IMR-90 (cell line): ENCODE results near the gene PAK5. TPM values are rescaled to one million over a fixed set of nuclear protein-coding genes. Genes with fewer than 3 reads are reported as not detected.

Experiments used
- ATAC-seq: fragments of 200-7000 bp; cut with Tn5 transposase; 2 replicates; pipeline ENCODE4 v1.9.1; 2020; ENCODE audit warnings: low read depth, mild to moderate bottlenecking, moderate library complexity
- BruUV-seq: library from RNA; stranded (reverse); fragments of 400-500 nt; replicated peaks from 2 replicates; lab custom pipeline; 2021; lab: Mats Ljungman, UMichigan
- CTCF ChIA-PET: fragments of 300-600 bp; formaldehyde crosslinking; extraction: SDS; loops from one replicate; lab custom pipeline; 2021; ENCODE audit warnings: antibody characterized with exemption; lab: Yijun Ruan, JAX
- POLR2A ChIA-PET: fragments of 300-600 bp; sonication (Branson Sonifier 250); formaldehyde crosslinking; loops from one replicate; lab custom pipeline; 2022; ENCODE audit warnings: antibody characterized with exemption; ENCODE audit not compliant: unreplicated experiment; lab: Charles Lee
- DNase-seq: peaks from one replicate; pipeline ENCODE4 v3.0.0; 2013
- H2AFZ ChIP-seq: replicated peaks from 2 replicates; pipeline ENCODE3; 2013; ENCODE audit warnings: low read length, mild to moderate bottlenecking; ENCODE audit not compliant: poor library complexity
- H2AK5ac ChIP-seq: 2 replicates; pipeline ENCODE4 v1.6.1; 2013; ENCODE audit warnings: low read depth, low read length, inconsistent platforms
- H2AK9ac ChIP-seq: replicated peaks from 2 replicates; pipeline ENCODE3; 2013; ENCODE audit warnings: mild to moderate bottlenecking, low read depth, low read length, moderate library complexity; ENCODE audit not compliant: poor library complexity
- H2BK120ac ChIP-seq: 2 replicates; pipeline ENCODE4 v1.6.1; 2013; ENCODE audit warnings: low read depth, low read length, inconsistent platforms
- H2BK15ac ChIP-seq: 3 replicates; pipeline ENCODE4 v1.6.1; 2013; ENCODE audit warnings: low read depth, low read length, inconsistent platforms
- H2BK20ac ChIP-seq: 2 replicates; pipeline ENCODE4 v1.6.1; 2013; ENCODE audit warnings: low read depth, mild to moderate bottlenecking, inconsistent platforms, low read length, moderate library complexity
- H2BK5ac ChIP-seq: 2 replicates; pipeline ENCODE4 v1.6.1; 2013; ENCODE audit warnings: mild to moderate bottlenecking, low read depth, low read length, inconsistent platforms; ENCODE audit not compliant: poor library complexity, severe bottlenecking
- H3K14ac ChIP-seq: replicated peaks from 2 replicates; pipeline ENCODE4 v1.6.1; 2013; ENCODE audit warnings: low read depth, low read length, inconsistent platforms
- H3K18ac ChIP-seq: 2 replicates; pipeline ENCODE4 v1.6.1; 2013; ENCODE audit warnings: low read depth, low read length, control low read depth
- H3K23ac ChIP-seq: 2 replicates; pipeline ENCODE4 v1.6.1; 2013; ENCODE audit warnings: low read depth, low read length, inconsistent platforms
- H3K27ac ChIP-seq: 2 replicates; pipeline ENCODE4 v1.5.1; 2013; ENCODE audit warnings: mild to moderate bottlenecking, control low read depth, low read length; ENCODE audit not compliant: insufficient read depth
- H3K27me3 ChIP-seq: 2 replicates; pipeline ENCODE4 v1.6.1; 2013; ENCODE audit warnings: low read length; ENCODE audit not compliant: control insufficient read depth, insufficient read depth
- H3K36me3 ChIP-seq: 2 replicates; pipeline ENCODE4 v1.6.1; 2013; ENCODE audit warnings: low read length, mixed read lengths; ENCODE audit not compliant: control insufficient read depth, insufficient read depth
- H3K4ac ChIP-seq: 2 replicates; pipeline ENCODE4 v1.6.1; 2013; ENCODE audit warnings: low read depth, low read length, inconsistent platforms
- H3K4me1 ChIP-seq: 2 replicates; pipeline ENCODE4 v1.6.1; 2013; ENCODE audit warnings: low read length, mixed read lengths; ENCODE audit not compliant: control insufficient read depth, insufficient read depth
- H3K4me2 ChIP-seq: 2 replicates; pipeline ENCODE4 v1.6.1; 2013; ENCODE audit warnings: low read depth, mild to moderate bottlenecking, control low read depth, low read length, moderate library complexity
- H3K4me3 ChIP-seq: 2 replicates; pipeline ENCODE4 v1.5.1; 2013; ENCODE audit warnings: low read depth, mild to moderate bottlenecking, control low read depth, low read length, moderate library complexity; ENCODE audit not compliant: insufficient read depth
- H3K56ac ChIP-seq: 2 replicates; pipeline ENCODE4 v1.6.1; 2013; ENCODE audit warnings: low read length, inconsistent platforms; ENCODE audit not compliant: insufficient read depth; ENCODE audit errors: extremely low read depth
- H3K79me1 ChIP-seq, 2 experiments: 2 replicates each; pipeline ENCODE4 v1.6.1; 2013; ENCODE audit warnings: low read length in 2 of 2, inconsistent platforms in 1 of 2, low read depth in 1 of 2
- H3K9ac ChIP-seq: 2 replicates; pipeline ENCODE4 v1.6.1; 2013; ENCODE audit warnings: low read depth, low read length, control low read depth
- H3K9me1 ChIP-seq: 2 replicates; pipeline ENCODE4 v1.6.1; 2013; ENCODE audit warnings: low read length, inconsistent platforms; ENCODE audit not compliant: insufficient read depth
- H3K9me3 ChIP-seq: 2 replicates; pipeline ENCODE4 v1.6.1; 2013; ENCODE audit warnings: low read length; ENCODE audit not compliant: control insufficient read depth, insufficient read depth
- H4K20me1 ChIP-seq: 2 replicates; pipeline ENCODE4 v1.6.1; 2013; ENCODE audit warnings: low read length, inconsistent platforms; ENCODE audit not compliant: insufficient read depth
- H4K5ac ChIP-seq: 2 replicates; pipeline ENCODE4 v1.6.1; 2013; ENCODE audit warnings: mild to moderate bottlenecking, low read depth, low read length, control low read depth
- H4K8ac ChIP-seq, 2 experiments: 2 replicates each; pipeline ENCODE4 v1.6.1; 2013; ENCODE audit warnings: low read depth in 2 of 2, low read length in 2 of 2, control low read depth in 1 of 2, inconsistent platforms in 1 of 2
- H4K91ac ChIP-seq: 2 replicates; pipeline ENCODE4 v1.6.1; 2013; ENCODE audit warnings: low read depth, low read length, inconsistent platforms; ENCODE audit not compliant: insufficient read depth
- CTCF ChIP-seq: conservative IDR thresholded peaks from 2 replicates; pipeline ENCODE4 v1.5.1; 2012; ENCODE audit warnings: mild to moderate bottlenecking, low read depth, low read length, improper control_type of control experiment
- ELK1 ChIP-seq: fragments of 150-350 bp; IDR thresholded peaks from 2 replicates; pipeline ENCODE4 v1.6.1; 2016; ENCODE audit warnings: low read depth, mild to moderate bottlenecking, low read length, moderate library complexity, borderline replicate concordance
- FOS ChIP-seq: fragments of 150-350 bp; IDR thresholded peaks from 2 replicates; pipeline ENCODE4 v1.6.1; 2016; ENCODE audit warnings: low read depth, low read length
- MAFK ChIP-seq: IDR thresholded peaks from 2 replicates; pipeline ENCODE4 v1.6.1; 2012; ENCODE audit warnings: low read depth, low read length, improper control_type of control experiment
- POLR2A ChIP-seq: IDR thresholded peaks from 2 replicates; pipeline ENCODE4 v1.6.1; 2012; ENCODE audit warnings: mild to moderate bottlenecking, low read depth, low read length
- RAD21 ChIP-seq: IDR thresholded peaks from 2 replicates; pipeline ENCODE4 v1.6.1; 2012; ENCODE audit warnings: low read length, improper control_type of control experiment
- RFX5 ChIP-seq: IDR thresholded peaks from 2 replicates; pipeline ENCODE4 v1.8.0; 2012; ENCODE audit warnings: low read depth, mild to moderate bottlenecking, low read length, moderate library complexity
- SMC3 ChIP-seq: fragments of 150-350 bp; IDR thresholded peaks from 2 replicates; pipeline ENCODE4 v1.6.1; 2016; ENCODE audit warnings: low read depth, mild to moderate bottlenecking, antibody characterized with exemption, low read length, moderate library complexity
- WGBS, 2 experiments: methylation state at CpG; one replicate each; pipeline versions ENCODE4 v1.1.5 to v1.1.7; 2013; ENCODE audit warnings: missing lambda C conversion rate in 2 of 2; ENCODE audit not compliant: insufficient read length in 1 of 2; ENCODE audit errors: extremely low coverage in 2 of 2; 5-methylcytosine and 5-hydroxymethylcytosine counted together
- dilution Hi-C: fragments of 300-500 bp; cut with HindIII; formaldehyde crosslinking; loops from one replicate; pipeline ENCODE4 v1.14.3; 2018; ENCODE audit warnings: low sequenced_read_pairs; ENCODE audit not compliant: unreplicated experiment
- in situ Hi-C: fragments of 300-500 bp; cut with MboI; formaldehyde crosslinking; loops from 3 replicates; pipeline ENCODE4 v1.14.3; 2019; ENCODE audit warnings: low sequenced_read_pairs, inconsistent platforms, mixed read lengths
- intact Hi-C: fragments of 100-400 bp; cut with micrococcal nuclease; formaldehyde crosslinking; loops from 2 replicates; pipeline ENCODE4 v1.10.0; 2022
- polyA plus RNA-seq, 3 experiments: library from polyadenylated mRNA; depleted of rRNA; stranded (reverse); fragments of >200 nt; gene quantifications; 2 replicates each; pipeline ENCODE4 v1.2.3, GENCODE V29; 2012; ENCODE audit warnings: low replicate concordance in 1 of 3
- total RNA-seq: library from RNA; depleted of rRNA; stranded (reverse); fragments of >200 nt; gene quantifications from 2 replicates; pipeline ENCODE4 v1.2.3, GENCODE V29; 2012

Gene PAK5
- total and polyA plus RNA-seq, 2 of the 4 experiments (the other 2 are of a cell fraction): not detected

- no peak for DNase-seq
- H3K4me2 ChIP-seq: no peak overlapping the region
- no peaks in the 10 kb centered on the region for H3K36me3 ChIP-seq
- H3K56ac ChIP-seq: no peak overlapping the region
- no peak overlapping the region for H3K4me3 ChIP-seq
- CTCF ChIA-PET: no interaction called here
- H3K27me3 ChIP-seq: peaks cover 30% of the 10 kb centered on the region
- in situ Hi-C loops (no loop called here), intact Hi-C loops (no loop called here), dilution Hi-C loops (no loop called here)
- no peak overlapping the region for H2BK15ac ChIP-seq
- POLR2A ChIA-PET: no interaction called here
- no peak overlapping the region for H3K4ac ChIP-seq
- no peaks in the 10 kb centered on the region for H3K9me1 ChIP-seq
- H2BK20ac ChIP-seq: no peak overlapping the region
- no peak overlapping the region for H4K5ac ChIP-seq
- H2AFZ ChIP-seq: no peak overlapping the region
- H3K9ac ChIP-seq: no peak overlapping the region
- ATAC-seq: no peak
- no peak overlapping the region for H4K91ac ChIP-seq
- no TSS peak for BruUV-seq
- no peaks in the 10 kb centered on the region for H4K20me1 ChIP-seq
- no peak overlapping the region for H3K18ac ChIP-seq
- no peak overlapping the region for H3K23ac ChIP-seq
- WGBS, 2 experiments: no CpG with 5 or more reads among the region's 2 CpGs
- no peaks in the 10 kb centered on the region for H3K9me3 ChIP-seq
- no peak overlapping the region for H4K8ac ChIP-seq
- H3K27ac ChIP-seq: no peak overlapping the region
- no peak overlapping the region for H2BK120ac ChIP-seq
- no peak overlapping the region for H2AK9ac ChIP-seq
- H3K79me1 ChIP-seq: no peaks in the 10 kb centered on the region
- no peak overlapping the region for H3K14ac ChIP-seq
- no peaks in the 10 kb centered on the region for H3K4me1 ChIP-seq
- H2AK5ac ChIP-seq: no peak overlapping the region
- TF ChIP-seq ELK1 (no peak), CTCF (no peak), POLR2A (no peak), FOS (no peak), RAD21 (no peak), SMC3 (no peak), MAFK (no peak), RFX5 (no peak)
- H2BK5ac ChIP-seq: no peak overlapping the region
Observed at GRCh38 chr20:9570612-9571011, 268.3 kb downstream of the PAK5 start.
